Measurements from ENCODE around the gene ATP11C. TPM values are rescaled to one million over a fixed set of nuclear protein-coding genes. Genes with fewer than 3 reads are reported as not detected.
"Not testable (repeated sequence)": the region's sequence is repeated elsewhere in the genome, so short reads cannot be mapped to it uniquely, and the experiment has no call there.

Gene ATP11C
- total and polyA plus RNA-seq, 5 donors from 2014 or later = 2.9 to 19.4 (median 4.4) TPM

DNA sequence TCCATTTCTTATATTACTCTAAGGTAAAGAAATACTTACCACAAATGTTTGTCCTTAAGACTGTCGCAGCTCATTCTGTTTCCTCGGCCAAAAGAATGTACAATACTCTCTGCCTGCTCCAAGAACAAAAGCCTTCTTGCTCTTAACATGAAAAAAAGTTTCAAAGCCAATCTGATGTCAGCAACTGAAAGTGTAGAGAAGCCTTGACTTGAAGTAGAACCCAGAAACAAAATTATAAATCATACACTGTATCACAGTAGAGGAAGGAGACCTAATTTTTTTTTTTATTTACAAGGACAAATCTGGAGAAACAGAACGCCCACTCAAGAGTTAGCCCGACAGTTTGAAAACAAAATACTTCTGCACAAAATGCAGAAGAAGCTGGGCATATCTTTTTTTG lies 224.8 kb downstream of the ATP11C start, which contains the start of gene MCF2:
Gene MCF2, minus strand, starts transcription at position 101 of the 400 bp plus-strand sequence. CDS start 56,423 bp downstream, outside the sequence.
- H3K27me3 Mint-ChIP-seq = no peaks in the 10 kb centered on the region
- no peaks in the 10 kb centered on the region for H3K4me1 Mint-ChIP-seq
- no peak for ATAC-seq (ENCODE audit: low read depth in 2 of 2)
- H3K4me1 ChIP-seq (ENCODE audit: control insufficient read depth, insufficient read depth, low read length, poor library complexity, severe bottlenecking) = no peaks in the 10 kb centered on the region
- H3K27ac ChIP-seq (ENCODE audit: insufficient read depth, low read length, poor library complexity, severe bottlenecking) = no peak within 1 kb of the TSS
- no peak within 1 kb of the TSS for H3K4me3 ChIP-seq (ENCODE audit: low read depth, low read length)
- no peaks in the 10 kb centered on the region for H3K36me3 ChIP-seq (ENCODE audit: control insufficient read depth, insufficient read depth, low read length)
- no peak within 1 kb of the TSS for H3K4me3 Mint-ChIP-seq
- H3K9me3 Mint-ChIP-seq = peaks cover 0 to 2% (median 0%) of the 10 kb centered on the region in 7 donors
- no peak within 1 kb of the TSS for H3K27ac Mint-ChIP-seq
- no peaks in the 10 kb centered on the region for H3K36me3 Mint-ChIP-seq
- no peaks in the 10 kb centered on the region for H3K9me3 ChIP-seq (ENCODE audit: control insufficient read depth in 2 of 2, low read length in 2 of 2)
- DNase-seq = no peak
- H3K27me3 ChIP-seq (ENCODE audit: control insufficient read depth, insufficient read depth, low read length) = no peaks in the 10 kb centered on the region

DNA sequence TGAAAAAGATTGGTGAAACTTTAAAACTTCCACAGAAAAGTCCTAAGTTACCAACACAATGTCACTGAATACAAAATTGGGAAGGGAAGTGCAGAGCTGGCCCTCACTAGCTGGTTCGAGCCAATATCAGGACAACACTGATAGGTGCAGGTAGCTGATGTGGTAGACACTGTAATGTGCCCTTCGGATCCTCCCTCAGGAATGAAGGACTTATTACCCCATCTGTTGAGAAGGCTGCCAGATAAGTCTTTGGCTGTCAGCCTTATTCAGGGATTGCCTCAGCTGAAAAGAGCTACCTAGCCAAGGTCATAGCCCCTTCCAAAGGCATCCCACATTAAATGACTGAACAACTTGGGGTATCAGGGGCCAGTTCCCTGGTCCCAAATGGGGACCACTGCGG lies 230.2 kb downstream of the ATP11C start:
- Histone ChIP-seq H3K36me3 (ENCODE audit: control insufficient read depth, insufficient read depth, low read length) (no peaks in the 10 kb centered on the region), H3K27ac (ENCODE audit: insufficient read depth, low read length, poor library complexity, severe bottlenecking) (no peak overlapping the region), H3K9me3 (ENCODE audit: control insufficient read depth in 2 of 2, low read length in 2 of 2) (no peaks in the 10 kb centered on the region), H3K4me1 (ENCODE audit: control insufficient read depth, insufficient read depth, low read length, poor library complexity, severe bottlenecking) (no peaks in the 10 kb centered on the region), H3K27me3 (ENCODE audit: control insufficient read depth, insufficient read depth, low read length) (no peaks in the 10 kb centered on the region), H3K4me3 (ENCODE audit: low read depth, low read length) (no peak overlapping the region)
- DNase-seq (no peak), ATAC-seq (ENCODE audit: low read depth in 2 of 2) (no peak)
- Mint-ChIP-seq H3K9me3 (peaks cover 0 to 2% (median 0%) of the 10 kb centered on the region in 7 donors), H3K4me1 (no peaks in the 10 kb centered on the region), H3K4me3 (no peak overlapping the region), H3K27me3 (no peaks in the 10 kb centered on the region), H3K36me3 (no peaks in the 10 kb centered on the region), H3K27ac (no peak overlapping the region)

DNA sequence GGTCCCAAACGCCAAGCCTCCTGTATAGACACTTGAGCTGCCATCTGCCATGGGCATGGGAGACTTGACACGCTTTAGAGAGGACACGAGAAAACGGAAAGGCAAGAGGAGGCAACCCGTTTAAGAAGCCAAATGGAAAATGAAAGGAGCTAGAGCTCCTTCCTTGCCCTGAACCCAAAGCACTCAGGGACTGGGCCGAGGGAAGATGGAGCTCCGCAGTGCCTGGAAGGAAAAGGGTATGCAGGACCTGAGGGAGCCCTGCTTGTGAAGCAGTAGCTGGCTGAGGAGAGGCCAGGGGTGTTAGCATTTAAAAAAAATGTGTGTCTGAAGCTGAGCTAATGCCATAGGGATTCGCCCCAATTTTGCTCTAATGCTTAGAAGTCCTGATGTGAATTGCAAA lies 239.9 kb downstream of the ATP11C start:
- H3K27me3 Mint-ChIP-seq = peaks cover 12% of the 10 kb centered on the region
- H3K9me3 Mint-ChIP-seq = no peaks in the 10 kb centered on the region
- H3K4me3 Mint-ChIP-seq = no peak overlapping the region
- Histone ChIP-seq H3K27ac (ENCODE audit: insufficient read depth, low read length, poor library complexity, severe bottlenecking) (no peak overlapping the region), H3K4me1 (ENCODE audit: control insufficient read depth, insufficient read depth, low read length, poor library complexity, severe bottlenecking) (no peaks in the 10 kb centered on the region), H3K36me3 (ENCODE audit: control insufficient read depth, insufficient read depth, low read length) (no peaks in the 10 kb centered on the region), H3K4me3 (ENCODE audit: low read depth, low read length) (no peak overlapping the region), H3K9me3 (ENCODE audit: control insufficient read depth in 2 of 2, low read length in 2 of 2) (no peaks in the 10 kb centered on the region), H3K27me3 (ENCODE audit: control insufficient read depth, insufficient read depth, low read length) (no peaks in the 10 kb centered on the region)
- no peak for DNase-seq
- H3K27ac Mint-ChIP-seq = no peak overlapping the region
- peaks cover 0 to 3% (median 0%) of the 10 kb centered on the region in 4 donors for H3K4me1 Mint-ChIP-seq
- no peaks in the 10 kb centered on the region for H3K36me3 Mint-ChIP-seq
- no peak for ATAC-seq (ENCODE audit: low read depth in 2 of 2)

DNA sequence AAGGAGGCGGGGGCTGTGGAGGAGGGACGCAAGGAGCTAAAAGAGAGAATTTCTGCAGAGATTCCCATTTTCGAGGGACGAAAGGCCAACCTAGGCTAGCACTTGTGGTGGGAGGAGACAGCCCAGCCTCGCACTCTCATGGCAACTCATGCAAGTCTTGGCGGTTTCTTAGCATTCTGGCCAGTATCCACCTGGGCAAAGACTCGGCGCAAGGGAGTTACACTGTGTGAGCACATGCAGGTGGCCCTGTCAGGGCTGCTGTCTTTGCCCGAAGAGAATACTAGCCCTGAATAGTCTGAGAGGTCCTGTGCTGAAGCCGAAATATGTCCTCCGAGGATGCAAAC lies 240.4 kb downstream of the ATP11C start:
- H3K9me3 ChIP-seq (ENCODE audit: control insufficient read depth in 2 of 2, low read length in 2 of 2) = no peaks in the 10 kb centered on the region
- Mint-ChIP-seq H3K4me1 (peaks cover 0 to 3% (median 0%) of the 10 kb centered on the region in 4 donors), H3K36me3 (no peaks in the 10 kb centered on the region), H3K9me3 (no peaks in the 10 kb centered on the region), H3K4me3 (no peak overlapping the region), H3K27ac (no peak overlapping the region), H3K27me3 (peaks cover 12% of the 10 kb centered on the region)
- no peaks in the 10 kb centered on the region for H3K4me1 ChIP-seq (ENCODE audit: control insufficient read depth, insufficient read depth, low read length, poor library complexity, severe bottlenecking)
- H3K27me3 ChIP-seq (ENCODE audit: control insufficient read depth, insufficient read depth, low read length) = no peaks in the 10 kb centered on the region
- no peak for ATAC-seq (ENCODE audit: low read depth in 2 of 2)
- no peak for DNase-seq
- H3K36me3 ChIP-seq (ENCODE audit: control insufficient read depth, insufficient read depth, low read length) = no peaks in the 10 kb centered on the region
- no peak overlapping the region for H3K4me3 ChIP-seq (ENCODE audit: low read depth, low read length)
- H3K27ac ChIP-seq (ENCODE audit: insufficient read depth, low read length, poor library complexity, severe bottlenecking) = no peak overlapping the region

DNA sequence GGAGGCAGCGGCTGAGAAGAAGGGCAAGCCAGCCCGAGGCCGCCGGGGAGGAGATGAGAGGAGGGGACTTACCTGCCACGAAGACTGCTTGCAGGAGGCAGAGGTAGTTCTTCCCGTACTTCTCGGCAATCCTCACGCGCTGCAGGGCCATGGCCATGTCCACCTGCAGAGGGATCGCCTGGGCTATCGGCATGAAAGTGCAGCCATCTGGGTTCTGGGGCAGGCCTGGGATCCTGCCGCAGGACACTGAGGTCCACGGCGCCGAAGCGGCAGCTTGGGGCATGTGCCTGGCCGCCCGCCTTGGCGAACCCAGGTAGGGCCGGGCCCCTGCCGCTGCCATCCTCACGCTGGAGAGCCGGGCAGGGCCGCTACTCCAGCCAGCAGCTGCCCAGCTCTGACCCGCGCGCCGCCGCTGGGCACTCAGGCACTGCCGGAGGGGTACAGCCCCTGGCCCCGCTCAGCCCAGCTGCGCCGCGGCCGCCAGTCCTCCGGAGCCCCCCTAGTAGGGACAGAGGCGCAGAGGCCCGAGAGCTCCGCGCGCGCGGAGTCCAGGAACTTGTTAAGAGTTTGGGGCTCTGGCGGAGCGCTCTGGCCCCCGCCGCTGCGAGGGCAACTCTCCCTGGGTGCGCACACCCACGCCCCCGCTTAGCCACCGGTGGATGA lies 240.9 kb downstream of the ATP11C start:
- no peak overlapping the region for H3K4me3 ChIP-seq (ENCODE audit: low read depth, low read length)
- ATAC-seq (ENCODE audit: low read depth in 2 of 2) = no peak
- H3K27me3 Mint-ChIP-seq = peaks cover 12% of the 10 kb centered on the region
- no peaks in the 10 kb centered on the region for H3K27me3 ChIP-seq (ENCODE audit: control insufficient read depth, insufficient read depth, low read length)
- DNase-seq = no peak
- H3K4me1 ChIP-seq (ENCODE audit: control insufficient read depth, insufficient read depth, low read length, poor library complexity, severe bottlenecking) = no peaks in the 10 kb centered on the region
- no peaks in the 10 kb centered on the region for H3K36me3 ChIP-seq (ENCODE audit: control insufficient read depth, insufficient read depth, low read length)
- no peaks in the 10 kb centered on the region for H3K9me3 Mint-ChIP-seq
- H3K4me3 Mint-ChIP-seq = no peak overlapping the region
- H3K36me3 Mint-ChIP-seq = no peaks in the 10 kb centered on the region
- peaks cover 0 to 3% (median 0%) of the 10 kb centered on the region in 4 donors for H3K4me1 Mint-ChIP-seq
- H3K27ac ChIP-seq (ENCODE audit: insufficient read depth, low read length, poor library complexity, severe bottlenecking) = no peak overlapping the region
- no peak overlapping the region for H3K27ac Mint-ChIP-seq
- no peaks in the 10 kb centered on the region for H3K9me3 ChIP-seq (ENCODE audit: control insufficient read depth in 2 of 2, low read length in 2 of 2)

DNA sequence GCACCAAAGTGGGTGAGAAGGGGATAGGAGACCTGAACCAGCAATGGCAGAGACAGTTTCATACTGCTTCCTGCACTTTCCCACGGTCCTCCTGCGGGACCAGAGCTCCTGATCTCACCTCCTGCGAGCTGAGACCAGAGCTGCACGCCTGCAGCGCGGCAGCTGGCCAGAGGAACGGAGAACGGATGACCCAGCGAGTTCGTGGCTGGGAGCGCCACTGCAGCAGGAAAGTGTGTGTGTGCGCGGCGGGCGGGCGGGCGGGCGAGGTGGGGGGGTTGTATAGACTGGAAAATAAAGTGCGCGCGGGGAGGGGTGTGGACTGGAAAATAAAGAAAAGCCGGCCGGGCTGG lies 241.4 kb downstream of the ATP11C start:
- Histone ChIP-seq H3K4me1 (ENCODE audit: control insufficient read depth, insufficient read depth, low read length, poor library complexity, severe bottlenecking) (no peaks in the 10 kb centered on the region), H3K9me3 (ENCODE audit: control insufficient read depth in 2 of 2, low read length in 2 of 2) (no peaks in the 10 kb centered on the region), H3K36me3 (ENCODE audit: control insufficient read depth, insufficient read depth, low read length) (no peaks in the 10 kb centered on the region), H3K4me3 (ENCODE audit: low read depth, low read length) (no peak overlapping the region), H3K27me3 (ENCODE audit: control insufficient read depth, insufficient read depth, low read length) (no peaks in the 10 kb centered on the region), H3K27ac (ENCODE audit: insufficient read depth, low read length, poor library complexity, severe bottlenecking) (no peak overlapping the region)
- Mint-ChIP-seq H3K4me3 (no peak overlapping the region), H3K27ac (no peak overlapping the region), H3K27me3 (peaks cover 12% of the 10 kb centered on the region), H3K9me3 (peaks cover 0 to 3% (median 0%) of the 10 kb centered on the region in 7 donors), H3K4me1 (peaks cover 0 to 3% (median 0%) of the 10 kb centered on the region in 4 donors), H3K36me3 (no peaks in the 10 kb centered on the region)
- DNase-seq (no peak), ATAC-seq (ENCODE audit: low read depth in 2 of 2) (no peak)

DNA sequence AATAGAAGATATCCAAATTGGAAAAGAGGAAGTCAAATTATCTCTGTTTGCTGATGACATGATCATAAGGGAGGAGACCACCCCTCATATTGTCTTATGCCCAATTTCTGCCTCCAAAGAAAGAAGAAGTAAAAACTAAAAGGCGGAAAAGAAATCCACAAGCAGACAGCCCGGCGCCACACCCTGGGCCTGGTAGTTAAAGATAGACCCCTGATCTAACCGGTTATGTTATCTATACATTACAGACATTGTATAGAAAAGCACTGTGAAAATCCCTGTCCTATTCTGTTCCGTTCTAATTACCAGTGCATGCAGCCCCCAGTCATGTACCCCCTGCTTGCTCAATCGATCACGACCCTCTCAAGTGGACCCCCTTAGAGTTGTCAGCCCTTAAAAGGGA lies 247.7 kb downstream of the ATP11C start:
- not testable (repeated sequence) for H3K4me3 Mint-ChIP-seq; DNase-seq; H3K27me3 ChIP-seq (ENCODE audit: control insufficient read depth, insufficient read depth, low read length); H3K36me3 ChIP-seq (ENCODE audit: control insufficient read depth, insufficient read depth, low read length); H3K9me3 Mint-ChIP-seq; H3K36me3 Mint-ChIP-seq; ATAC-seq (ENCODE audit: low read depth in 2 of 2); H3K27ac ChIP-seq (ENCODE audit: insufficient read depth, low read length, poor library complexity, severe bottlenecking); H3K27me3 Mint-ChIP-seq; H3K4me1 Mint-ChIP-seq; H3K4me1 ChIP-seq (ENCODE audit: control insufficient read depth, insufficient read depth, low read length, poor library complexity, severe bottlenecking); H3K9me3 ChIP-seq (ENCODE audit: control insufficient read depth in 2 of 2, low read length in 2 of 2); H3K4me3 ChIP-seq (ENCODE audit: low read depth, low read length); H3K27ac Mint-ChIP-seq

DNA sequence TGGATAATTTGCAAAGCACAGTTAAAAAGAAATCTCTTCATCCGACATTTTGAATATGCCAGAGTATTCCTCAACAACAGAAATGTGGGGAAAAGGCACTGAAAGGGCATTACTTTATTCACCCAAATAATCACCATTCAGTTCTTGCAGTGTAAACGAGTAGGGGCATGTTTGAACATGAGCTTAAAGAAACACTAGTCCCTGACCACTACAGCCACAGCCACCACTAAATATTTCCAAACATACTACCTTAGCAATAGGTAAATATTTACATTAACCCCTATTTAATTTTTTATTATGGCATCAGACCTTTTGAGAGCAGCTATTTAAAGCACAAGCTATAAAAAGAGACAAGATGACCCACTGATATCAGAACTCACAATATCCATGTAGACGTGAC lies 252.5 kb downstream of the ATP11C start:
- ATAC-seq (ENCODE audit: low read depth in 2 of 2) (no peak), DNase-seq (no peak)
- H3K27ac ChIP-seq (ENCODE audit: insufficient read depth, low read length, poor library complexity, severe bottlenecking) = no peak overlapping the region
- Mint-ChIP-seq H3K4me1 (no peaks in the 10 kb centered on the region), H3K9me3 (peaks cover 0 to 5% (median 2%) of the 10 kb centered on the region in 7 donors), H3K27ac (no peak overlapping the region), H3K27me3 (no peaks in the 10 kb centered on the region), H3K4me3 (no peak overlapping the region), H3K36me3 (no peaks in the 10 kb centered on the region)
- no peaks in the 10 kb centered on the region for H3K27me3 ChIP-seq (ENCODE audit: control insufficient read depth, insufficient read depth, low read length)
- H3K4me1 ChIP-seq (ENCODE audit: control insufficient read depth, insufficient read depth, low read length, poor library complexity, severe bottlenecking) = no peaks in the 10 kb centered on the region
- H3K9me3 ChIP-seq (ENCODE audit: control insufficient read depth in 2 of 2, low read length in 2 of 2) = no peaks in the 10 kb centered on the region
- no peaks in the 10 kb centered on the region for H3K36me3 ChIP-seq (ENCODE audit: control insufficient read depth, insufficient read depth, low read length)
- H3K4me3 ChIP-seq (ENCODE audit: low read depth, low read length) = no peak overlapping the region
